NCI-H1105 treated with DMSO at 0.1 percent for 48 hours (cell line): ENCODE data around the gene ZNF787.

Source experiments
- DNase-seq: peaks from one replicate; lab custom pipeline; 2025; lab: John Stamatoyannopoulos, UW

The ZNF787 gene

GRCh38 chr19:56120371-56121179, 520 bp downstream of the ZNF787 start:
- peak; percentile 57 for DNase-seq

- no peak for DNase-seq
Observed at GRCh38 chr19:56120002-56120370, 1.1 kb downstream of the ZNF787 start.

GRCh38 chr19:56119582-56119978, 1.5 kb downstream of the ZNF787 start:
- DNase-seq: no peak

- no peak for DNase-seq
Observed at GRCh38 chr19:56118666-56119581, 2.2 kb downstream of the ZNF787 start.

GRCh38 chr19:56117889-56118288, 3.2 kb downstream of the ZNF787 start:
- DNase-seq: no peak

DNA sequence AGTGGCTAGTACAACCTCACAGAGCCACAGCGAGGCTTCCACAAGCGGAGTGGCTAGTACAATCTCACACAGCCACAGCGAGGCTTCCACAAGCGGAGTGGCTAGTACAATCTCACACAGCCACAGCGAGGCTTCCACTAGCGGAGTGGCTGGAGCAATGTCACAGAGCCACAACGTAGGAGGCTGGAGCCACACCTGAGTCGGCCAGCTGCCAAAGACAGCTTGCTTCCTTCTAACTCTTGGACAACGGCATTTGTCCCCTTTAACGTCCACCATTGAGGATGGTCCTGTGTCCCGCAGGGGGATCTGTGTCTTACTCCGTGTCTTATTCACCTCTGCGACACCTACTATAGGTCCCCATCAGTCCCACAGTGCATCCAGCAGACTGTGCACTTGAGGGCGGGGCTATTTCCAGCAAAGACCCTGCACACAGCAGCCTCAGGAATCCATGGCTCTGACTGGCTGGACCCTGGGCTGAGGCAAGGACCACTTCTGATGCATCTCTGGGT, 3.7 kb downstream of the ZNF787 start:
- DNase-seq: no peak

- no peak for DNase-seq
Observed at GRCh38 chr19:56116606-56117005, 4.5 kb downstream of the ZNF787 start.

GRCh38 chr19:56115490-56115889, 5.6 kb downstream of the ZNF787 start:
- DNase-seq: no peak

- no peak for DNase-seq
Observed at GRCh38 chr19:56114778-56115110, 6.4 kb downstream of the ZNF787 start.

DNA sequence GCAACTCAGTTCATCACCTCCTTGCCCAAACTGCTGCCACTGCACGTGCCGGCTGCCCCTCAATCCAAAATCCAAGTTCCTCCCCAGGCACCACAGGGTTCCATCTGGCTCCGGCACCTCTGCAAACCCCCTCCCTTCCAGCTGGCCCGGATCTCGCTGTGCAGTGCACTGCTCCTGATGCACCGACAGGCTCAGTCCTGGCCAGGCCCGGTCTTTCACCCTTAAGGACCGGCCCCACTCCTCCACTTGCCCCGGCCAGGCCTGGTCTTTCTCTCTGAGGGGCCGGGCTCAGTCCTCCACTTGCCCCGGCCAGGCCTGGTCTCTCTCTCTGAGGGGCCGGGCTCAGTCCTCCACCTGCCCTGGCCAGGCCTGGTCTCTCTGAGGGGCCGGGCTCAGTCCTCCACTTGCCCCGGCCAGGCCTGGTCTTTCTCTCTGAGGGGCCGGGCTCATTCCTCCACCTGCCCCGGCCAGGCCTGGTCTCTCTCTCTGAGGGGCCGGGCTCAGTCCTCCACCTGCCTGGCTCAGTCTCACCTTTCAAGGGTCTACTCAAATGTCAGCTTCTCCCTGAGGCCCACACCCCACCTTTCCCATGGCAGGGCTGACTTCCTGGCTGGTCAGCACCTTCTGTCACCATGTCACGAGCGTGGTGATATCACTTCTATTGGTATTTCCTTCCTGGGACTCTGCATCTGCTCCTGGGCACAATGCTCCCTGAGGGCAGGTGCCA, 6.9 kb downstream of the ZNF787 start:
- no peak for DNase-seq

DNA sequence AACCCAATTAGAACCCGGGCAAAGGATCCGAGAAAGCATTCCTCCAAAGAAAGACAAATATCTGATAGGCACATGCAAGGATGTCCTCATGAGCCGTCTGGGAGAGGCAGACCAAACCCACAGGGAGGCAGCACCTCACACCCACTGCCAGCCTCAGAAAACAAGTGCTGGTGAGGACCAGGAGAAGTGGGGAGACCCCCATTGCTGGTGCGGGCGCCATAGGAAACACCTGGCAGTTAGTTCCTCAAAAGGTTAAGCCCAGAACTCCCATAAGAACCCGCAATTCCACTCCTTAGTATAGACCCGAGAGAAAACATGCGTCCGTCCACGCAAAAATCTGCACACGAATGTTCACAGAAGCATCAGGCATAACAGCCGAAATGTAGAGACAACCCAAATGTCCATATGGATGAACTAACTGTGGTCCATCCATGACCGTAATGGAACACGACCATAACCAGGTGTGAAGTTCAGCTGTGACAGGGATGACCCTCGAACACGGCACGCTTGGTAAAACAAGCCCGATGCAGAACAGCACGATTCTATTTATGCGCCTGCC, 7.9 kb downstream of the ZNF787 start:
- DNase-seq: no peak

DNA sequence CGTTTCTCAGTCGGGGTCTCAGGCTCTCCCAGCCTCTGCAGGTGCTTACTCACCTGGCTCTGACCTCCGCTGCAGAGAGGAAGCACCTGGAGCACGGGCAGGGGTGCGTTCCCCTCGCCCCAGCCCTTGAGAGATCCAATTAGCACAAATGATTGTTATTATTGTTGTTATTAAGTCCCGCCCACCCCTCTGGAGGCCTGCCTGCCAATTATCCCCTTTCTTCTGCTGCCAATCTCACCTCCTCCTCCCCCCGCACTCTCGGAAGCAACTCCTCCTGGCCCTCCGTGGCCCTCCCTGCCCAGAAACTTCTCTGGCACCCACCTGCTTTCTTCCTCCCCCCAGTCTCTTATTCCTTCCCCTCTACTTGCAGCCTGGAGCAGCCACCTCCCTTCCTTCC, 8.8 kb downstream of the ZNF787 start:
- DNase-seq: peak; percentile 97

GRCh38 chr19:56111601-56112312, 9.3 kb downstream of the ZNF787 start:
- no peak for DNase-seq

GRCh38 chr19:56110515-56111448, 10.3 kb downstream of the ZNF787 start:
- no peak for DNase-seq

GRCh38 chr19:56109226-56109625, 11.9 kb downstream of the ZNF787 start:
- no peak for DNase-seq

- DNase-seq: no peak
Observed at GRCh38 chr19:56108447-56109195, 12.5 kb downstream of the ZNF787 start.

DNA sequence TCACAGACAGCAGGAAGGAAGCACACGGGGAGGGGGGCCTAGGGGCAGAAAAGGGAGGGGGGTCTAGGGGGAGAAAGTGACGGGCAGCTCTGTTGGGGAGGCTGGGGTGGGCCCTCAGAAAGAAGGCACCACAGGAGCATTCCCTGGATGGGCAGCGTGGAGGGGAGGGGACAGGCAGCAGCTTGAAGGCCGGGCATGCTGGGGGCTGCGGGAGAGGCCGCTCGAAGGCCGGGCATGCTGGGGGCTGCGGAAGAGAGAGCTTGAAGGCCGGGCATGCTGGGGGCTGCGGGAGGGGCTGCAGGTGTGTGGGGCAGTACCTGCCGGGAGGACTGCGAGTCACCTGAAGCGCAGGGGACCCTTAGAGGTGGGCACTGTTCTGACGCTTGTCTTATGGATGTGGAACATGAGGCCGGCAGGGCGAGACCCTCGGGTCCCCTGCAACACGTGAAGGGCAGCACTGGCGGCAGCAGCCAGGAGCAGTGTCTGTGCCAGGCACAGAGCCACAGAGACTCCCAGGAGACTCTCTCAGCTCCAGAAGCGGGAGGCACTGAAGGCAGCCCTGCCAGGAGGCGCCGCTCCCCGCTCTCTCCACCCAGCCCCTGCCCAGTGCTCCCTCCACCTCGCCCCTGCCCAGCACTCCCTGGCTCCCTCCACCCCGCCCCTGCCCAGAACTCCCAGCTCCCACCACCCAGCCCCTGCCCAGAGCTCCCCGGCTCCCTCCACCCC, 13.3 kb downstream of the ZNF787 start:
- DNase-seq: no peak

- DNase-seq: no peak
Observed at GRCh38 chr19:56106993-56107392, 14.1 kb downstream of the ZNF787 start.

GRCh38 chr19:56106397-56106849, 14.7 kb downstream of the ZNF787 start:
- no peak for DNase-seq
